ENCODE data around the gene NTSR2. TPM values are rescaled to one million over a fixed set of nuclear protein-coding genes. Genes with fewer than 3 reads are reported as not detected.

NTSR2 gene
- total and polyA plus RNA-seq, 2 experiments from 2014 or later = 0.10 TPM; not detected in 1

- H3K4me3 ChIP-seq = no peak overlapping the region
- Mint-ChIP-seq H3K4me3 (no peak overlapping the region), H3K4me1 (peaks cover 5% of the 10 kb centered on the region; the same call in 2 of the 3 replicates), H3K27me3 (ENCODE audit: insufficient read depth, low read depth, poor library complexity) (peaks cover 3% of the 10 kb centered on the region), H3K9me3 (peaks cover 8% of the 10 kb centered on the region), H3K36me3 (ENCODE audit: low read depth) (peaks cover 69% of the 10 kb centered on the region), H3K27ac (peak overlapping the region; percentile 57; the same call in 1 of the 2 replicates)
- no peaks in the 10 kb centered on the region for H3F3A ChIP-seq (replicated peaks; ENCODE audit: low read depth)
- no peaks in the 10 kb centered on the region for H3K4me1 ChIP-seq (ENCODE audit: insufficient read depth)
- H3K27me3 ChIP-seq (ENCODE audit: insufficient read depth) = no peaks in the 10 kb centered on the region
- H2AFZ ChIP-seq = no peak overlapping the region
- H3K4me2 ChIP-seq = no peak overlapping the region
- TF ChIP-seq ZNF114 (CRISPR knock-in tag; IDR thresholded peaks at IDR 0.05) (no peak), ETS1 (IDR thresholded peaks at IDR 0.05) (no peak), ZNF462 (CRISPR knock-in tag; IDR thresholded peaks at IDR 0.05) (no peak), EZH2 (IDR thresholded peaks at IDR 0.05; ENCODE audit: low read depth, unreplicated experiment) (no peak), STAT1 (IDR thresholded peaks at IDR 0.05; ENCODE audit: unreplicated experiment) (no peak), NANOG (IDR thresholded peaks at IDR 0.05; ENCODE audit: borderline replicate concordance) (no peak), JUNB (IDR thresholded peaks at IDR 0.05; ENCODE audit: unreplicated experiment) (no peak), CREB1 (CRISPR knock-in tag; IDR thresholded peaks at IDR 0.05; ENCODE audit: low read depth) (no peak), EZH2phosphoT487 (IDR thresholded peaks at IDR 0.05; ENCODE audit: unreplicated experiment) (no peak), ZNF331 (CRISPR knock-in tag; IDR thresholded peaks at IDR 0.05; ENCODE audit: low read depth) (no peak), POLR2AphosphoS5 (IDR thresholded peaks at IDR 0.05; ENCODE audit: low read depth) (no peak)
- TF ChIP-seq, protein P1, sequence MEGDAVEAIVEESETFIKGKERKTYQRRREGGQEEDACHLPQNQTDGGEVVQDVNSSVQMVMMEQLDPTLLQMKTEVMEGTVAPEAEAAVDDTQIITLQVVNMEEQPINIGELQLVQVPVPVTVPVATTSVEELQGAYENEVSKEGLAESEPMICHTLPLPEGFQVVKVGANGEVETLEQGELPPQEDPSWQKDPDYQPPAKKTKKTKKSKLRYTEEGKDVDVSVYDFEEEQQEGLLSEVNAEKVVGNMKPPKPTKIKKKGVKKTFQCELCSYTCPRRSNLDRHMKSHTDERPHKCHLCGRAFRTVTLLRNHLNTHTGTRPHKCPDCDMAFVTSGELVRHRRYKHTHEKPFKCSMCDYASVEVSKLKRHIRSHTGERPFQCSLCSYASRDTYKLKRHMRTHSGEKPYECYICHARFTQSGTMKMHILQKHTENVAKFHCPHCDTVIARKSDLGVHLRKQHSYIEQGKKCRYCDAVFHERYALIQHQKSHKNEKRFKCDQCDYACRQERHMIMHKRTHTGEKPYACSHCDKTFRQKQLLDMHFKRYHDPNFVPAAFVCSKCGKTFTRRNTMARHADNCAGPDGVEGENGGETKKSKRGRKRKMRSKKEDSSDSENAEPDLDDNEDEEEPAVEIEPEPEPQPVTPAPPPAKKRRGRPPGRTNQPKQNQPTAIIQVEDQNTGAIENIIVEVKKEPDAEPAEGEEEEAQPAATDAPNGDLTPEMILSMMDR (conservative IDR thresholded peaks at IDR 0.05; ENCODE audit: low read depth in 2 of 2) = no peak
- TF ChIP-seq, protein P2, sequence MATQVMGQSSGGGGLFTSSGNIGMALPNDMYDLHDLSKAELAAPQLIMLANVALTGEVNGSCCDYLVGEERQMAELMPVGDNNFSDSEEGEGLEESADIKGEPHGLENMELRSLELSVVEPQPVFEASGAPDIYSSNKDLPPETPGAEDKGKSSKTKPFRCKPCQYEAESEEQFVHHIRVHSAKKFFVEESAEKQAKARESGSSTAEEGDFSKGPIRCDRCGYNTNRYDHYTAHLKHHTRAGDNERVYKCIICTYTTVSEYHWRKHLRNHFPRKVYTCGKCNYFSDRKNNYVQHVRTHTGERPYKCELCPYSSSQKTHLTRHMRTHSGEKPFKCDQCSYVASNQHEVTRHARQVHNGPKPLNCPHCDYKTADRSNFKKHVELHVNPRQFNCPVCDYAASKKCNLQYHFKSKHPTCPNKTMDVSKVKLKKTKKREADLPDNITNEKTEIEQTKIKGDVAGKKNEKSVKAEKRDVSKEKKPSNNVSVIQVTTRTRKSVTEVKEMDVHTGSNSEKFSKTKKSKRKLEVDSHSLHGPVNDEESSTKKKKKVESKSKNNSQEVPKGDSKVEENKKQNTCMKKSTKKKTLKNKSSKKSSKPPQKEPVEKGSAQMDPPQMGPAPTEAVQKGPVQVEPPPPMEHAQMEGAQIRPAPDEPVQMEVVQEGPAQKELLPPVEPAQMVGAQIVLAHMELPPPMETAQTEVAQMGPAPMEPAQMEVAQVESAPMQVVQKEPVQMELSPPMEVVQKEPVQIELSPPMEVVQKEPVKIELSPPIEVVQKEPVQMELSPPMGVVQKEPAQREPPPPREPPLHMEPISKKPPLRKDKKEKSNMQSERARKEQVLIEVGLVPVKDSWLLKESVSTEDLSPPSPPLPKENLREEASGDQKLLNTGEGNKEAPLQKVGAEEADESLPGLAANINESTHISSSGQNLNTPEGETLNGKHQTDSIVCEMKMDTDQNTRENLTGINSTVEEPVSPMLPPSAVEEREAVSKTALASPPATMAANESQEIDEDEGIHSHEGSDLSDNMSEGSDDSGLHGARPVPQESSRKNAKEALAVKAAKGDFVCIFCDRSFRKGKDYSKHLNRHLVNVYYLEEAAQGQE (IDR thresholded peaks at IDR 0.05; ENCODE audit: unreplicated experiment) = no peak
- DNase-seq (ENCODE audit: low spot score) (no peak), ATAC-seq (no peak)
- H3K9me2 ChIP-seq (ENCODE audit: insufficient read depth) = no peaks in the 10 kb centered on the region
- no peaks in the 10 kb centered on the region for H3K79me2 ChIP-seq (replicated peaks; ENCODE audit: insufficient read depth)
- no peak overlapping the region for H3K27ac ChIP-seq (ENCODE audit: low read depth)
- no peaks in the 10 kb centered on the region; the same call in 1 of the 2 replicates for H4K20me1 ChIP-seq (replicated peaks; ENCODE audit: insufficient read depth)
- peaks cover 21% of the 10 kb centered on the region for H3K36me3 ChIP-seq (ENCODE audit: insufficient read depth)
Observed at GRCh38 chr2:11631462-11631861, 38.5 kb downstream of the NTSR2 start.
